GM19455 (cell line): Measurements from ENCODE around the gene ARPC1A.
A peak's percentile ranks its signal among the peaks of the same experiment; 100 is the strongest.
"Not testable (repeated sequence)": the region's sequence is repeated elsewhere in the genome, so short reads cannot be mapped to it uniquely, and the experiment has no call there.

Experiments
- ATAC-seq: cut with Tn5 transposase; IDR thresholded peaks from one replicate; pipeline ENCODE4 v1.9.1; 2021; ENCODE audit not compliant: unreplicated experiment

Gene ARPC1A

DNA sequence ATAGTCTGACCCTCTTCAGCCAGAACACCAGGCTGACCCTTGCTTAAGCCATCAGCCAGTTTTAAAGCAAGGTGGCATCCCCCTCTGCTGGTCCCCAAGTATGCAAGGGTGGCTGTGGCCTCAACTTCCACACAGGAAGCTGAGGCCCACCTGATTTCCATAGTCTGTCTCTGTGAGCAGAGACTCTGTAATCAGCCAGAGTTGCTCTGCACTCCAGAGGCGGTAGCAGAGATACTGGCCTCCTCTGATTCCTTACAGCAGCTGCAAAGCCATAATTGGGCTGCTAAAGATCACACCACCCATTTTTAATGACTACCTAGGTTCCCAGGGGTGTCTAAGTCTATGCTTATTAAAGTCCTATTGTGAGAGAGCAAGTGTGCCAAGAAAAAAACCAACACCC is 80.9 kb downstream of the ARPC1A start:
- ATAC-seq = no peak

- ATAC-seq = peak; percentile 9
Observed at GRCh38 chr7:99407872-99408378, 82.2 kb downstream of the ARPC1A start.

DNA sequence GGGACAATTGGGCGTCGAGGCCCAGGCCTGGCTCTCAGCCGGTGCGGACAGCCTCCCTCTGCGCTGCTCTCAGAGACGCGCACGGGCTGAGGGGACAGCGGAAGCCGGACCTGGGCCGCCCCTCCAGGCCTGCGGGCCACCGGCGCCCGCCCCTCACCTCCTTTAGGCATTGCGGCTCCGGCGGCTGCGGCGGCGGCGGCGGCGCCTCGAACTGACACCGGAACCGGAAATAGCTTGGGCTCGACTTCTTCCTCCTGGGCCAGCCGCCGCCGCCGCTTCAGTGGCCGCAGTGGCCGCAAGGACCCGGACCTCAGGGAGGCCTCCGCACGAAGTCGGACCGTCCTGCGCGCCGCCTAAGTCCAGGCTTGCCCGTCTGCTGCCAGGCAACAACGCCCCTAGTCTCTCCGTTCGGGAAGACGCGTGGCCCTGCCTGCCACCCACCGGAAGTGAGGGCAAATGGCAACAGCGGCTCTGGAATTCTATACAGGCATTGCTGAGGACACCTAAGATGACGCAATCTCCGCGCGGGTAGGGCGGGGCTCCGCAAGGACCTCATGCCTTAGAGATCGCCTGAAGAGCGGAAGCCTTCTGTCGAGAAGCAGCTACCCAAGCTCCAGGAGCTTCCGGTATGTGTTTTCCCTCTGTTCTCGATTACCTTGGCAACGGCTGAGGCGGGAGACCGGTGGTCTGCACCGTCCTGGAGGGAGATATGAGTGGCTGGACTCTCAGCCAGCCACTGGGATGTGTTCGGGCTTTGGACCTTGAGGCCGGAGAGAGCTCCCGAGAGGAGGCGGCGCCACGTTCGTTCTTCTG is 82.9 kb downstream of the ARPC1A start, which contains the start of the genes BUD31 and PDAP1:
Gene BUD31 (plus strand): TSS at position 591 of the 813 bp plus-strand sequence. CDS start 2,124 bp downstream, outside the sequence.
Gene PDAP1 (minus strand): TSS at position 219 of the 813 bp plus-strand sequence. CDS start 49 bp downstream, at position 170.
- ATAC-seq = peak; percentile 71

- no peak for ATAC-seq
Observed at GRCh38 chr7:99409192-99409572, 83.5 kb downstream of the ARPC1A start.

DNA sequence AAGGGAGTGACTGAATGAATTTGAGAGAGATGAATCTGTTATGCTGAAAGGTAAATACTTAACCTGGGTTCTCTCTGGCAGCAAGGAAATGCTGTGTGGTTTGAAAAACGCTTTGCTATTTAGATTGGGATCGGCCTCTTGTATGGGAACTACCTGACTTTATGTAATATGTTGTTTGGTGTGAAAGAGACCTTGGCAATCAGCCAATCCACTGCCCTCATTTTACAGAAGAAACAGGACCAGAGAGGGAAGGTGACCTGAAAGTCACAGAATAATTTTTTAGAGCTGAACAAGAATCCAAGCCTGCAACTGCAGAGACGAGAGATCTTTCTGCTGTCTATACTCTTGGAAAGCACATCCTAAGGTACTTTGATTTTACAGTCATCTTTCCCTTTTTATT is 84.1 kb downstream of the ARPC1A start:
- no peak for ATAC-seq

DNA sequence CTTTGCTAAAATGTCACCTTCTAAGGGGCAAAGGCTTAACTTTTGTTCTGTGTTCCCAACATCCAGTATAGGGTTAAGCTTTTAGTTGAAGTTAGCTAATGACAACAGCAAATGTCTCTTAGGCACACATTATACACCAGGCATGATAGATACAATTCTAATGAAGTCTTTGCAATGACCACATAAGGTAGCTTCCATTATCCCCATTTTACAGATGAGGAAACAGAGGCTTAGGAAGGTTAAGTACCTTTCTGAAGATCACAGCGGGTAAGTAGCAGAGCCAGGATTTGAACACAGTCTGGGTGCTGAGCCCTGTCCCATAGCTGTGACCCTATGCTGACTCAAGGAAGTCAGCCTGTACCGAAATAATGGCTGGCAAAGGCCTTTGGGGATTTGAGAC is 84.9 kb downstream of the ARPC1A start:
- ATAC-seq = no peak

- ATAC-seq = not testable (repeated sequence)
Observed at GRCh38 chr7:99415513-99416127, 89.9 kb downstream of the ARPC1A start.
